Hematopoietic multipotent progenitor cell treated with erythropoietin and hydrocortisone succinate and interleukin-3 and kit ligand, for 8 days (in vitro differentiated cells): ENCODE results near the gene COA8.

ENCODE experiments used
- DNase-seq: peaks from one replicate; pipeline ENCODE4 v3.0.0-alpha.2; 2015

COA8 gene

DNA sequence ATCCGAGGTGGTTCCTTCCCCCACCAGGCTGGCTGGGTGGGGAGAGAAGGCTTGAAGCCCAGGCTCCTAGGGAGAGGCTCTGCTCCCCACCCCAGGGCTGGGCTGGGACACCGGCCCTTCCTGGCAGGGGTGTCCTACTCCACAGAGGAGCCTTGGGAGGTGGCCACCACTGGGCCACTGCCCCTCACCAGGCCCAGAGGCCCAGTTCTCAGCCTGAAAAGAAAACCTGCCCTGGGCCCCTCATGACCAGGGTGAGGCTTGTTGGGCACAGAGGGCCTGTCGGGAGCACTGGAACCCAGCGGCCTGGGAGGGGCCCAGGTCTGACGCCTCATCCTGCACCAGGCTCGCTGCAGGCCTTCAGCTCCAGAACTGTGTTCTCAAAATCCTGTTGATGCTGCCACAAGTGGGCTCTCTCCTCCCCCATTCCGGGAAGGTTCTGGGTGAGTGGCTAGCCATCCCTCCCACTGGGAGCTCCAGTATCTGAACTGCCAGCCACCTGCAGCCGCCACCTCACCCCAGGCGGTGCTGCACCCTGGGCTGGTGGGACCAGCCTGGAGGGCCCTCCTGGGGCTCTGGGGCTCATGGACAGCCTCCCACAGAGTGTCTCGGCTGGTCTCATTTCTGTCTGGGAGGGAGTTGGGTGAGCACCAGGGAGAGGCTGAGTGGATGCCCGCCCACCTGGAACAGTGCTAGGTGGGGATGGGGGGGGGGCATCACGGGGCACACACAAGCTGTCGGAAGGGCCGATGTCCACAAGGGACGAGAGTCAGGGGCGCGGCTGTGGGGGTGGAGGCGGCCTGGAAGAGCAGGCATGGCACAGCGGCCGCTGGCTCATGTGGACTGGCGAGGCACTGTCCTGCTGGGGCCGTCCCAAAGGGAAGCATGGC is 12.1 kb upstream of the COA8 start:
- DNase-seq = no peak

DNA sequence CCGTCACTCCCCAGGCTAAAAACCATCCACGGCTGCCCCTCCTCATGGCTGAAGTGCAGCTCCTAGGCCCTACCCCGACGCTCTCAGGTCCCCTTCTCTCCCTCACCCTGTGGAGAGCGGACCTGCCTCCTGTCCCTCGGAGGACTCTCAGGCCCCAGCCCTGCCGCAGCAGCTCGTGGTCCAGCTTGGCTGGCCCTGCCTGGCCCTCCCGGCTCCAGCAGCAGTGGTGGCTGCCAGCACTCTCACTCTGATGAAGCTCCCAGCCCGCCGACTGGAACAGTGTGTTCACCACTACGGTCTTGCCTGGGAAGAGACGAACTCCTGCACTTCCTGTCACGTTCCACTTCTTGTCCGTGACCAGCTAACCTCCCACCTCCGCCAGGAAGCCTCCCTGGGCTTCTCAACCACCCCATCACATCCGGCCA is 11.4 kb upstream of the COA8 start:
- no peak for DNase-seq

DNA sequence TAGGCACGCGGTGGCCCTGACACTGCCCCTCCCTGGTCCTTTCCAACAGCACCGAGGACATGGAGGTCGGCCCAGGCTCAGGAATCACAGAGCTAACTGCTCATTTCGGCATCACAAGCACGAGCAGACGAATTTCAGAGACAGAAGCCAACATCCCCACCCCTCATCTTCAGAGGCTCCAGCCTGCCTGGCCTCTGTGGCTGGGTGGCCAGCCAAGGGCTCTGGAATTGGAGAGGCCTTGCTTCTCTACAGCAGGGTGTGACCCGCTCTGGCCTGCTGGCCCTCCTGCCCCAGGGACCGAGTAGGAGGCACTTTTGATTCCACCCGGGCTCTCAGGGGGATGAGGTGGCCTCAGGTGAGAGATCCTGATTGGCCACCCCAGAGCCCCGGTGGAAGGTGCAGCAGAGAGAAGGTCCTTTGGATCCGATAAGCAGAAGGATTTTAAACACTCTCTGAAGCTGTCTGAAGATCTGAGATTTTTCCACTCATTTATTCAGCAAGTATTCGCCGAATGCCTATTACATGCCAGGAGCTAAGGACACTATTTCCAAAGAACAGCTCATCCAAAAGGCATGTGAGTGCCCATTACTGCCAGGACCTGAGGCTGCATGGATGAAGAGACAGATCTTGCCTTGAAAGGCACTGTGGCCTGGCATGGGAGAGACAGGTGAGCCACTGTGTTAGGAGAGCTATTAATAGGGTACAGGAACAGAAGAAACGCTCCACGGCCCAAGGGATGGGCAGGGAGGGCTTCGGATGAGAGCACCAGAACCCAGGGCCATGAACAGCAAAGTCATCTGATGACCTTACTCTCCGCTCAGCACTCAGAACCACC is 10.5 kb upstream of the COA8 start:
- no peak for DNase-seq

DNA sequence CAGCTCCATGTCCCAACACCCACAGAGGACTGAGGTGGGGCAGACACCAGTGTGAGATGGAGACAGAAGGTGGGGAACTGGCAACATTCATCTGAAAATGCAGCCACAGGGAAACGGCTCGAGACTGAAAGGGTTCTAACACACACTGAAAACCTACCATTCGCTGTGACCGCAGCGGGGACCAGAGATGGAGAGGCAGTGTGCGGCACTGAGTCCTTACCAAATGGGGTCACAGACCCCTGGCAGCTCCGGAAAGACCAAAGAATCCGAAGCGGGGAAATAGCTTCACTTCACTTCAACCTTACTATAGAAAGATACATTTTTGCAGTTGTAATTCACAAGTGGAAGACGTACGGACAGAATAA is 9.9 kb upstream of the COA8 start:
- no peak for DNase-seq

DNA sequence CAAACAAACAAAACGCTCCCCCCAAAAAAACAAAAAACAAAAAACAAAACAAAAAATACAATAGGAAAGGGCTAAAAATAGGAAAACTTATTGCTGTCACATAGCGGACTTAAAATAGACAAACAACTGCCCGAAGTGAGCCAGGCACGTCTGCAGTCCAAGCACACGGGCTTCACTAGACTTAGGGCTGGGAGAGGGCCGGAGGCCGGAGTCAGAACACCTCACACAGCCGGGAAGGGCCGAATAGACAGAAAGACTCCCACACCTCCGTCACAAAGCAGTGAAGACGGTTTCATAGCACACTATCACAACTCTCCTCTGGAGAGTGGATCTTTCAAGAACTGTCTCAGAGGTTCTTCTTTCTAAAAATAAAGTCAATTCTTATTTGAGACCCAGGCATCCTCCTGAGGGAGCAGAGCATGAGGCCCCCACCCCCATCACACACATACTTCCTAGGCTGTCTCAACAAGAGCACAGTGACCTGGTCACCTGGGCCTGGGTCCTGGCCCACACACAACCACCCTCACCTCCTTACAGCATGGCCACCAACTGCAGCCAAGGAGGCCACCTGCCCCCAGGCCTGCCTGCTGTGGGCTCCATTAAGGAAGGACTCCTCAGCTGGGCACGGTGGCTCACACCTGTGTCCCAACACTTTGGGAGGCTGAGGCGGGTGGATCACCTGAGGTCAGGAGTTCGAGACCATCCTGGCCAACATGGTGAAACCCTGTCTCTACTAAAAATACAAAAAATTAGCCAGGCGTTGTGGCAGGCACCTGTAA is 7.0 kb upstream of the COA8 start:
- DNase-seq = no peak

DNA sequence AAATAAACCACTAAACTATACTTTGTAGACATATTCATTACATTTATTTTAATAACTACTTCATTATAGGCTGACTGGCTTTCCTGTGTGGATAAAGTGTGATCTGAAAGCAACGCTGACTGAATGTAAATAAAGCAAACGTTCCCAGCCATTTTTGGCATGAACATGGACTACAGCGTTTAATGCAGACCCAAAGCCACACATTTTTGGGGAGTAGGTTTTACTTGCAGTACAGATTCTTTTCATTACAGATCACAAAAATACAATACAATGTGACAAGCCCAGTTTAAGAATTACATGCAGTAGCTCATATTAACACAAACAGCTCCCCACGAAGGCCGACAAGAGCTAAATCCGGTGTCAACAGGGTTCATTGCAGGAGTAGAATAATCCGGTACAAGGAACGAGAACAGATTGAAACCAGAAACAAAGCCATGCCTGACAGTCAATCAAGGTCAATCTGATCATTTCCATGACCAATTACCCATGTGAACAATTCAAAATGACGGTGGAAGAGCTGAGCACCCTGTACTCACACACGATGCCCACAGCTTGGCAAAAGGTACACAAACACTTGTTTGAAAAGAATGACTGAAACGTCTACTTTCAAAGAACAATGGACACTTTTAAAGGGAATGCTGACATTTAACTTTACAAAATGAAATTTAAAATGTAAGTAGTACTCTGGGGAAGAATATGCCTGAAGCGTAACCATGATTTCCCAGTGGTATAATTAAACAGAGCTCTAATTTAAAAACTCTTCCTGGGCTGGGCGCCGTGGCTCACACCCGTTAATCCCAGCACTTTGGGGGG is 5.6 kb upstream of the COA8 start:
- no peak for DNase-seq

DNA sequence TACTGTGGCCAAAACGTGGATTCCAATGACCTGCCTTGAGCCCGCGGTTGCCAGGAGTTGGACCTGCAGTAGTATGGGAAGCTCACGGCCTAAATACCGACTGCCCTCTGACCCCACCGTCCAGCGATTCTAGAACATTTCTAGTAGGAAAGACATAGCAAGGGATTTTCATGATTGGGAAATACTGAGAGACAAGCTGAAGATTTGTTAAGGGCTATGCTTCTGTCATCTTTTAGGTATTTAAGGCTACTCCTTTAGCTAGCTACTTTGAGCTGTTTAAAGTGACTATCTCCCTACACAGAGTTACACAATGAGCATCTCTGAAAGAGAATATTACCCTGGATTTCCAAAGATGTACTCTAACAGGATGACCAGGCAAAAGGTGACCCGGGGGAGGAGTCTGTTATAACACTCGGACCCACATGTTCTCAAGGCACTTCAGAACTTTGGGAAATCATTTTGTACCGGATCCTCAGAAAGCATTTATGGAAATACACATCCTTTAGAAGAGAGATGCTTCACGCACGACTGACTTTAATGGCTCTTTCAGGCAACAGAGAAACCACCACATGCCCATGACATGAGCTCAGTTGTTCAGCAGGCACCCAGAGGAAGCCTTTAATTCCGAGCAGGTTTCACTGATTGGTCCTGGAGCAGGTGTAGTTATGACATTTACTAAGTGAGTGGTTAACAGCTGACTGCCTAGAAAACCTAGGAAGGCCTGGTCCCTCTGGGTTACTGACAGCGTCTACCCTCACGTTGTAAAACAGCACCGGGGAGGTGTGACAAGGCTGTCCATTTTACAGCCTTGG is 4.5 kb upstream of the COA8 start:
- DNase-seq = no peak

DNA sequence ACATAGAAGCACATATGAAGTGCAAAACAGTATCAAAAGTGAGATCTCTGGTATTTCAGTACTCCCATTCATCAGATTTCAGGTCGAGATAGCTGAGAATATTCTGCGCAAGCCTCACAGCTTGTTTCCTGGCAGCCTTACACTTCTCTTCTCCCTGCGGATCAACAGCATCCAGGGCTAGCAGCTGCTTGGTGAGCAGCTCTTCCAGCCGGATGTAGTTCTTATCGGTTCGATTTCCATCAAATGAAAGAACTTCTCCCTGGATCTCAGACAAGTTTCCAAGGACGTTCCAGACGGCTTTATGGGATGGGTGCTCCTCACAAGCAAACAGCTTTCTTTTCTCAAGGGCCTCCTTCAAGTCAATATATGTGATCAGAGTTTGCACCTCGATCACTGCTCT is 3.0 kb upstream of the COA8 start:
- DNase-seq = no peak

DNA sequence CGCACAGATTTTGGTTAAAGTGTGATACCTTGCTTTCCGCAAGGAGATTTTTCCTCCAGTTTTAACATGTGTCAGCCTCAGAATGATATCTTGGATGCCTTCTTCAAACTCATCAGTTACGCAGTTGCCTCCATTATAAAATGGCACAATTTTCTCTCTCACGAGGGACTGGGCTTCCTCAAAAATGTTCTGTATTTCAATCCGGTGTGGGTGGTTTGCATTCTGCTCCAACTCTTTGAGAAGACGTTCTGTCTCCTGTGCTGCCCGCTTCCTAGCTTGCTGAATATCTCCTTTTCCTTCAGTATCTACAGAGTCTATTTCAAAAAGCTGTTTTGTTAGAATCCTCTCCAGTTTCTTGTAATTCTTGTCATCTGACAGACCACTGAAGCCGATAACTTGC is 2.1 kb upstream of the COA8 start:
- DNase-seq = no peak

DNA sequence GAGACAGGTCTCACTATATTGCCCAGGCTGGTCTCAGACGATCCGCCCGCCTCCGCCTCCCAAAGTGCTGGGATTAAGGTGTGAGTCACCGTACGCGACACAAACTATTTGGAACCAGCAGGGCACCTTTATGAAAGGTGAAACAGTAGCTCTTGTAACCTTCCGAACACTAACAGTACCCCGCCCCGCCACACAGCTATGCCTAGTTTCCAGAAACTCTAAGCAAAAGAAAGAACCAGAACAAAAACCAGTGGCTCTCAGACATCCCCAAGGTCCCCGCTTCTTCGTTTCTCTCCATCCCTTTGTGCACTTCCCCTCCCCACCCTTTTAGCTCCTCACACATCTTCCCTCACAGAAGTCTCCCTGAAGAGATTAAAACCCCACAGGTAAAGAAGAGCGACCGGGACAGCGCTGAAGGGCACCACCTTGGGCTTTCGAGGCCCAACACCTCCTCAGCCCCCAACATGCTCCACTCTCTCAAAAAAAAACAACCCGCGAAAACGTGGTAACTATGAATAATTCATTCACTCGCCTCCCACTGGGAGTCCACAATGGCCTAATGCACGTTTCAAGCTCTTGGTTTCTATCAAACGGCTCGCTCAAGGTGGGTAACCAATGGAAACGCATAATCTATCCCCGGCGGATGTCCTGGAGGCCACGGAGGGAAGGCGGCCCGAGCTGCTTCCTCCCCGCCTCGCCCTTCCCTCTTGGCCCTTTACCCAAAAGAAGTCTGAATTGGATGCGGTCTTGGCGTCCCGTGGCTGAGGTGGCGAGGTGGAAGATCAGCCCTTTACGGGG is 1.2 kb upstream of the COA8 start:
- peak; percentile 73 for DNase-seq

DNA sequence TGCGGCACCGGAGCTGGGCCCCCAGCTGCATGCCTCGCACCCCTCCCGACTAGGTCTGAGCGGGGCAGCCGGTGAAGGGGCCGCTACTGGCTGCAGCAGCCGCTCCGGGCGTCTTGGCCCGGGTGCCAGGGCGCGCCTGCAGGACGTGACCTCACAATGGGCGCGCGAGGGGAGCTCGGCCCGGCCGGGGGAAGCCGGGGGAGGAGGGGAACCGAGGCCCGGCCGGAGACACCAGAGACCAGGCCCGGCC is 656 bp upstream of the COA8 start:
- no peak for DNase-seq

DNA sequence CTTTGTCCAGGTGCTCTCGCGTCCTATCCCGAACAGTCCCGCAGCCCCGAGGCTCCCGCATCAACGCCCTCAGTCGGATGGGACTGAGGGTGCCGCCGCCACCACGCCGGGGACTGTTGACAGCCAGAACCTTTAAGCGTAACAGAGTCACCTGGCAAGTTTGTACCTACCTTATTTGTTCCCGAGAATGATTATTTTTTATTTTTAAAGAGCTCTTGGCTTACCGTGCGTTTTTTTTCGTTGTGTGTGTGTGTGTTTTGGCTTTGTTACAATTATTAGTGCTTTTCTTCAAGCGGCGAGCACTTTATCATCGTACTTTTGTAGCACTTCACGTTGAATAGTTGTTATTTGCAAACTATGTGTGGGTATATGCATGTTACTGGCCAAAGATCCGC is 463 bp downstream of the COA8 start:
- DNase-seq = no peak

DNA sequence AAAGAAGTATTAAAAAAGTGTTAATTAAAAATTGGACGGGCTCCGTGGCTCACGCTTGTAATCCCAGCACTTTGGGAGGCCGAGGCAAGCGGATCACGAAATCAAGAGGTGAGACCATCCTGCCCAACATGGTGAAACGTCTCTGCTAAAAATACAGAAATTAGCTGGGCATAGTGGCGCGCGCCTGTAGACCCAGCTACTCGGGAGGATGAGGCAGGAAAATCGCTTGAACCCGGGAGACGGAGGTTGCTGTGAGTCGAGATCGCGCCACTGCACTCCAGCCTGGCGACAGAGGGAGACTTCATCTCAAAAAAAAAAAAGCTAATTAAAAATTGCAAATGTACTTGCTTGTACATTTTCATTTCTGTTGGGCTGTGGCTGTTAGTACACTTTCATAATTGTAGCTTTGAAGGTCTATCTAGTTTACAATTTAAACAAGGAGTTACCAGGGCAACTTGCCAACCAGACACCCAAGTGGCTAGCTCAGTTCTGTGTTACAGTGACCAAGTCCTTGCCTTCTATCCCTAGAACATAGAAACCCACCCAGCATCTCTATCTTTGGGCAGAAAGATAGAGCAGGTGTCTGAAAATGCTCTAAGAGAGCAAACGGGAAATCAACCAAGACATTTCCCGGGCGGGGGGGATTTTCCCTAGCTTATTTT is 1.2 kb downstream of the COA8 start:
- peak; percentile 47 for DNase-seq

DNA sequence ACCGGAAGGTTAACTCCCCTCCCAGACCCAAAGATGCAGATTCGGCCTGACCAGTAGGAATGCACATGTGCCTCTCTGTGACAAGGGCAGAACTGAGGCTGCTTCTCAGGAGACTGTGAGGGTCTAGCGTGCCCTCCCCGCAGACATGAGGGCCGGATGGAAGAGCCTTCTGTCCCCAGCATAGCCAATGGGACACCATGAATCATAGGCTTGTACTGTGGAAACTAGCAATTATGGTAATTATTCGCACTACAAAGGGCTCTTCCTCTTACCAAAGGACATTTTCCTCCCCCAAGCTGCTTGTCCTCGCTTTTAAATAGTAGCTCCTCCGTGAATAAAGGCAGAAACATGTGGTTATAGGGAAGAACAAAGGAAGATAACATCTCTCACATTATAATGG is 6.2 kb downstream of the COA8 start:
- no peak for DNase-seq

DNA sequence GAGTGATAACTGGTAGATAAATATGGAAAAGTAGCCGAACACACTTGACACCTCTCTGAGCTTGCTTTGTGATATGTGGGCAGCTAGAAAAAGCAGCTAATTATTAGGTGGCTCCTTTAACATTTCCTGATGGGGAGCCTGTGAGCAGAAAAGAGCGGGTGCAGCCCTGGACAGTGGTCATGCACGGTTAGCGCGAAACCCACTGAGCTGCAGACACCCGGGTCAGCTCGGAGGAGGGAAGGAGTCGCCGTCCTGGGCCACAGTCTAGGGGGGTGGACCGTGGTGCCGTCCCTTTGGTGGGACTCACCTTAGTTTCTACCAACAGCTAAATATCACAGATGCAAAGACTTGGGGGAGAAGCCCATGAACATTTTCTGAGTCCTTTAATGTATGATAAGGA is 6.6 kb downstream of the COA8 start:
- no peak for DNase-seq

DNA sequence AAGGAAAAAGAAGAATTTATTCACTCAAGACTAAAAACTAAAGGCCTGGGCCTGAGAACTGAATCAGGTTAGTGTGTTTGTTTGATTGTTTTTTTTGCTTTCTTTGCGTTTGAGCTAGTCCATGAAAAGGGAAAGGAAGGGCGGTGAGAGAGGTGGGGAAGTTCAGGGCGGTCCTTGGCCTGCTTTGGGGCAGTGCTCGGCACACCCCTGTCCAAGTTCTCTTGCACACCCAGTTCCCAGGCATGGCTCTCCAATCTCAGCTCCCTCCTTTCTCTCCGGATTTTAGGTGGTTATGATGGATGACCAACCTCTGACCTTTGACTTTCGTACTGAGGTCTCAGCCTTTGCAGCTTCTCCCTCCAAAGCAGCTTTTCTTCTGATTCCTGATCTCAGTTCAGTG is 11.3 kb downstream of the COA8 start:
- DNase-seq = no peak

DNA sequence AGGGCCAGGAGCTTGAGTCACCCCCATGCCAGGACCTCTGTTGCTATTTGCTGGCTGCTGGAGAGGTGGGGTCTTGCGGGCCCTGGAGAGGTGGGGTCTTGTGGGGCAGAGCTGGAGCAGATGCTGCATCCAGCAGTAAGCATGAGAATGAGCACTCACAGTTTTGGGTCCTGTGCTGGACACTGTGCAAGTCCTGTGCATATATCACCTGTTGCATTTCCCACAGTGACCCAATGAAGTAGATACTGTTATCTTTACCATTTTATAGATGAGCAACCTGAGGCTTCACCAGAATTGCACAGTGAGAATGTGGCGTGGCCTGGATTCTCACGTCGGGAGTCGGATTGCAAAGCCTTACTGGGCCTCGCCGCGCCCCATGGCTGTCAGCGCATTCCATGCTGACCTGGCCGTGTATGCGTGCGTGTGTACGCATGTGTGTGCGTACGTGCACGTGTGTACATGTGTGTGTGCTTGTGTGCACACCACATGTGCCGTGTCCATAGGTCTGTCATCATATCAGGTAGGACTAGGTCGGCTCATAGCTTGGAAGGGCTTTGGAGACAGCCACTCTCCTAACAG is 12.0 kb downstream of the COA8 start:
- DNase-seq = no peak

DNA sequence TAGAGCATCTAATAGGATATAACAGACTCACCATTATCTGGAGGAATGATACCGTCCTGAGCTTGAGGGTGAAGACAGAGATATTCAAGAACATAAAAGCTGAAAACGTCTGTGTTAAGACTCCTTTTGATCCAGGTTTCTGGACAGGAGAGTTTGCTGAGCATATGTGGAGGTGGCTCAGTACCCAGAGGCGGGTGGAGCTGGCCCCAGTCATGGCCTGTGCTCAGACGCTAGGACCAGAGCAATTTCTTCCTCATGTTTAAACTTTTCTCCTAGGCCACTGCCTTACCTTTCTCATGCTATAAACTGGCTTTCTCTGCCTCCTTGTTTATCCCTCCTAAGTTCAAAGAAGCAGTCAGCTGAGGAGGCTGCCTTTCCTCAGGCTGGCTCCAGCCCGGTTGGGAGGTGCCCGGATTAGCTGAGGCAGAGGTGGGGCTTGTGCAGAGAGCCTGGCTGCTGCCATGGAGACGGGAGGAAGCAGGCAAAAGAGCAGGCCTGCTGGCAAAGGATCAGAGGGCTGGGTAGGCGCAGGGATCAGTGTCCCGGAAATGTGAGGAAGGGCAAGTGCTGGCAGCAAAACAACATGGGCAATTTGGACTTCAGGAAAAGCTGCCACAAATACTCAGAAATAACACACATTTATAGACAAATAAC is 13.7 kb downstream of the COA8 start:
- no peak for DNase-seq

DNA sequence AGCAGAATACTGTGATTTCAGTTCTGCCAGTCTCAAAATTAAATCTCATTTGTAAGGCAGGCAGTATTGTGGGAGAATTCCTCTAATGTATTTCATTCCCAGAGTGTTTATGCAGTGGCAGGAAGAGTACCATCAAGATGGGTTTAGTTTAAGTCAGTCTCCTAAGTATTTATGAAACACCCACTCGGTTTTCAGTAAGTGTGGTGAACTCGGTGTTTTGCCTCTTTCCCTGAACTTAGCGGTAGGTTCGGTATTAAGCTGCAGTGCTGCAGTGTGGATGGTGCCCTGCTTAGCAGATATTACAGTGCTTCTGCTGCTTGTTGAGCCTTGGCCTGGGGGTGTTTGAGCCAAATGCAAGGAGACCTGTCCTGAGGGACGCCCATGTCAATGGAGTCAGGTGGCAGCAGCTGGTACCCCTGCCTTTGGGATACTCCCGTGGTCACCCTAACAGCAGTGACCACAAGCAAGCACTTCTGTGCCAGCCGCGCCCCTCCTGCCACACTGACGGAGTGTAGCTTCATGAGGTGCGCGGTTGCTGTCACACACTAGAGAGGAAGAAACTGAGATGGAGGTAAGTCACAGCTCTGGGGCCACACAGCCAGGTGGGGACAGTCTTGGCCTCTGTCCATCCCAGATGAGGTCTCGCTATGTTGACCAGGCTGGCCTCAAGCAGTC is 15.8 kb downstream of the COA8 start:
- DNase-seq = no peak
